ENCODE measurements around the gene CPN2. TPM values are rescaled to one million over a fixed set of nuclear protein-coding genes. Genes with fewer than 3 reads are reported as not detected.

The CPN2 gene
- total and polyA plus RNA-seq, 2 of the 13 experiments (the other 11 are each of a cell fraction or from before 2014, with no cell fraction given), result 26.7 to 27.7 TPM

DNA sequence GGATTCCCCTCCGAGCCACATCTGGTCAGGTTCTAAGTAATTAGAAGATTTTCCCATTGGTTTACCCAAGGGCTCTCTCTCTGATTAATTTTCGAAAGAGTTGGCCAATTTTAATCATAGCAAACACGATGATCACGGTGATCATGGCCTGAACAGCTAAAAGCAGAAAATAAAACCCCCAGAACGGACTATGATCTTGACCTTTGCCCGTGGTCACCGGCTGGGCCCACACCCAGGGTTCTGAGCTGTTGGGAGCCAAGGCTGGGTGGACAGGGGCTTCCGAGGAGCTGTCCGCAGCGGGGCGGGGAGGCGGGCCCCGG lies 45.4 kb upstream of the CPN2 start:
- Histone ChIP-seq H3K4me1 (ENCODE audit: insufficient read depth, low read length) (peaks cover 29% of the 10 kb centered on the region), H3K9ac (ENCODE audit: insufficient read depth, low read depth, low read length) (peak overlapping the region; percentile 31; the same call in 1 of the 2 replicates), H3K79me2 (ENCODE audit: insufficient read depth, low read length) (no peaks in the 10 kb centered on the region), H4K20me1 (ENCODE audit: insufficient read depth, low read length) (no peaks in the 10 kb centered on the region), H3K36me3 (replicated peaks in 1 of 2; ENCODE audit: control insufficient read depth in 1 of 2, insufficient read depth in 2 of 2, low read length in 2 of 2) (no peaks in the 10 kb centered on the region), H2AFZ (ENCODE audit: low read length) (no peak overlapping the region), H3K27ac (ENCODE audit: extremely low read length, insufficient read depth, low read length) (no peak overlapping the region), H3K4me3 (replicated peaks in 1 of 3; ENCODE audit: insufficient read depth in 1 of 3, low read depth in 2 of 3, low read length in 3 of 3) (peak overlapping the region; percentile 35 to 71 (median 56)), H3K27me3 (ENCODE audit: control insufficient read depth in 1 of 2, insufficient read depth in 2 of 2, low read length in 2 of 2) (0 out of 5 replicates have a peak, but pooled peaks cover 0 to 8% of the 10 kb centered on the region in 2 experiments), H3K9me3 (ENCODE audit: low read length) (no peaks in the 10 kb centered on the region), H3K4me2 (ENCODE audit: low read depth, low read length) (peak overlapping the region; percentile 85)
- intact Hi-C loops (cut with micrococcal nuclease; ENCODE audit: unreplicated experiment) (loop anchor here (5.0 kb wide), 2 partner anchors 44 to 421 kb away; partner anchors contain the start of gene CPN2), in situ Hi-C loops (cut with HindIII; ENCODE audit: extremely low pct_ligation_motif_present, low pct_unique_long_range_greater_than_20kb) (no loop called here)
- 0% methylated on average over 7 of the region's 13 CpGs for WGBS (ENCODE audit: low lambda C conversion rate)
- FAIRE-seq (no peak), ATAC-seq (peak; percentile 66), DNase-seq (ENCODE audit: low spot score) (peak; percentile 12)
- POLR2A ChIA-PET, result interaction anchor here (1.2 to 2.0 kb wide), 5 partner anchors 45 to 176 kb away, joined by 3 to 10 read pairs (median 6); partner anchors contain the start of gene CPN2
- CTCF ChIA-PET (ENCODE audit: low intra/inter-chr PET ratio, low total read pairs), result no interaction called here
- no TSS peak for BruUV-seq (replicated peaks)
- peak; percentile 5; the same call in 1 of the 2 replicates for TF ChIP-seq SALL1 (CRISPR knock-in tag; IDR thresholded peaks at IDR 0.05)
- 0 out of 2 replicates have a peak, but pooled peaks have one; percentile 17 for TF ChIP-seq MIER2 (CRISPR knock-in tag; IDR thresholded peaks at IDR 0.05)
- TF ChIP-seq, protein P1, sequence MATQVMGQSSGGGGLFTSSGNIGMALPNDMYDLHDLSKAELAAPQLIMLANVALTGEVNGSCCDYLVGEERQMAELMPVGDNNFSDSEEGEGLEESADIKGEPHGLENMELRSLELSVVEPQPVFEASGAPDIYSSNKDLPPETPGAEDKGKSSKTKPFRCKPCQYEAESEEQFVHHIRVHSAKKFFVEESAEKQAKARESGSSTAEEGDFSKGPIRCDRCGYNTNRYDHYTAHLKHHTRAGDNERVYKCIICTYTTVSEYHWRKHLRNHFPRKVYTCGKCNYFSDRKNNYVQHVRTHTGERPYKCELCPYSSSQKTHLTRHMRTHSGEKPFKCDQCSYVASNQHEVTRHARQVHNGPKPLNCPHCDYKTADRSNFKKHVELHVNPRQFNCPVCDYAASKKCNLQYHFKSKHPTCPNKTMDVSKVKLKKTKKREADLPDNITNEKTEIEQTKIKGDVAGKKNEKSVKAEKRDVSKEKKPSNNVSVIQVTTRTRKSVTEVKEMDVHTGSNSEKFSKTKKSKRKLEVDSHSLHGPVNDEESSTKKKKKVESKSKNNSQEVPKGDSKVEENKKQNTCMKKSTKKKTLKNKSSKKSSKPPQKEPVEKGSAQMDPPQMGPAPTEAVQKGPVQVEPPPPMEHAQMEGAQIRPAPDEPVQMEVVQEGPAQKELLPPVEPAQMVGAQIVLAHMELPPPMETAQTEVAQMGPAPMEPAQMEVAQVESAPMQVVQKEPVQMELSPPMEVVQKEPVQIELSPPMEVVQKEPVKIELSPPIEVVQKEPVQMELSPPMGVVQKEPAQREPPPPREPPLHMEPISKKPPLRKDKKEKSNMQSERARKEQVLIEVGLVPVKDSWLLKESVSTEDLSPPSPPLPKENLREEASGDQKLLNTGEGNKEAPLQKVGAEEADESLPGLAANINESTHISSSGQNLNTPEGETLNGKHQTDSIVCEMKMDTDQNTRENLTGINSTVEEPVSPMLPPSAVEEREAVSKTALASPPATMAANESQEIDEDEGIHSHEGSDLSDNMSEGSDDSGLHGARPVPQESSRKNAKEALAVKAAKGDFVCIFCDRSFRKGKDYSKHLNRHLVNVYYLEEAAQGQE (IDR thresholded peaks at IDR 0.05; ENCODE audit: borderline replicate concordance in 1 of 2, low read depth in 1 of 2, low read length in 2 of 2), result peak in 1 of 2 experiments; percentile 42; a peak in 2 of 4 replicates
- TF ChIP-seq TBP (CRISPR knock-in tag; IDR thresholded peaks at IDR 0.05), result no peak
- TF ChIP-seq ZNF816 (CRISPR knock-in tag; IDR thresholded peaks at IDR 0.05; ENCODE audit: borderline replicate concordance), result no peak
- TF ChIP-seq ARNT (IDR thresholded peaks at IDR 0.05), result no peak
- no peak for TF ChIP-seq CCDC6 (CRISPR knock-in tag; IDR thresholded peaks at IDR 0.05)
- TF ChIP-seq DNMT1 (CRISPR knock-in tag; IDR thresholded peaks at IDR 0.05), result no peak
- peak; percentile 39 for TF ChIP-seq ASH2L (IDR thresholded peaks at IDR 0.05; ENCODE audit: insufficient read length, low read depth, low read length)
- peak; percentile 57 for TF ChIP-seq HNF4G (IDR thresholded peaks at IDR 0.05; ENCODE audit: borderline replicate concordance, low read depth, low read length)
- no peak for TF ChIP-seq HNF4G (CRISPR knock-in tag; IDR thresholded peaks at IDR 0.05; ENCODE audit: borderline replicate concordance, low read depth)
- 0 out of 2 replicates have a peak, but pooled peaks have one; percentile 24 for TF ChIP-seq GFI1 (CRISPR knock-in tag; IDR thresholded peaks at IDR 0.05; ENCODE audit: borderline replicate concordance)
- TF ChIP-seq KDM6A (CRISPR knock-in tag; IDR thresholded peaks at IDR 0.05; ENCODE audit: low read depth), result no peak
- 0 out of 2 replicates have a peak, but pooled peaks have one; percentile 20 for TF ChIP-seq ZNF746 (CRISPR knock-in tag; IDR thresholded peaks at IDR 0.05)
- 0 out of 2 replicates have a peak, but pooled peaks have one; percentile 46 for TF ChIP-seq NCOR1 (IDR thresholded peaks at IDR 0.05; ENCODE audit: borderline replicate concordance, low read length)
- peak; percentile 22; the same call in 1 of the 2 replicates for TF ChIP-seq GABPB1 (CRISPR knock-in tag; IDR thresholded peaks at IDR 0.05)
- TF ChIP-seq TBX3 (IDR thresholded peaks at IDR 0.05; ENCODE audit: borderline replicate concordance), result no peak
- TF ChIP-seq ELF4 (CRISPR knock-in tag; IDR thresholded peaks at IDR 0.05; ENCODE audit: borderline replicate concordance), result no peak
- TF ChIP-seq ZNF891 (CRISPR knock-in tag; IDR thresholded peaks at IDR 0.05), result no peak
- TF ChIP-seq ETV5 (CRISPR knock-in tag; IDR thresholded peaks at IDR 0.05; ENCODE audit: borderline replicate concordance), result no peak
- TF ChIP-seq, protein P2, sequence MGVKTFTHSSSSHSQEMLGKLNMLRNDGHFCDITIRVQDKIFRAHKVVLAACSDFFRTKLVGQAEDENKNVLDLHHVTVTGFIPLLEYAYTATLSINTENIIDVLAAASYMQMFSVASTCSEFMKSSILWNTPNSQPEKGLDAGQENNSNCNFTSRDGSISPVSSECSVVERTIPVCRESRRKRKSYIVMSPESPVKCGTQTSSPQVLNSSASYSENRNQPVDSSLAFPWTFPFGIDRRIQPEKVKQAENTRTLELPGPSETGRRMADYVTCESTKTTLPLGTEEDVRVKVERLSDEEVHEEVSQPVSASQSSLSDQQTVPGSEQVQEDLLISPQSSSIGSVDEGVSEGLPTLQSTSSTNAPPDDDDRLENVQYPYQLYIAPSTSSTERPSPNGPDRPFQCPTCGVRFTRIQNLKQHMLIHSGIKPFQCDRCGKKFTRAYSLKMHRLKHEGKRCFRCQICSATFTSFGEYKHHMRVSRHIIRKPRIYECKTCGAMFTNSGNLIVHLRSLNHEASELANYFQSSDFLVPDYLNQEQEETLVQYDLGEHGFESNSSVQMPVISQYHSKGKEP (CRISPR knock-in tag; IDR thresholded peaks at IDR 0.05), result no peak
- no peak for TF ChIP-seq PCBP2 (optimal IDR thresholded peaks at IDR 0.05; ENCODE audit: low read depth, low read length, poor library complexity, severe bottlenecking)
